ENCODE data around the gene NEDD8.

NEDD8 gene

GRCh38 chr14:24195186-24196070, 36.7 kb downstream of the NEDD8 start, which contains the start of gene TM9SF1 (continued):
- TF ChIP-seq ZBTB26 (tag by site-specific recombination; optimal IDR thresholded peaks at IDR 0.05) (peak; percentile 84), ZNF140 (tag by site-specific recombination; IDR thresholded peaks at IDR 0.05) (no peak), ZNF248 (tag by site-specific recombination; IDR thresholded peaks at IDR 0.05) (no peak), ZNF335 (tag by site-specific recombination; conservative IDR thresholded peaks at IDR 0.05) (peak; percentile 100), ZNF24 (tag by site-specific recombination; IDR thresholded peaks at IDR 0.05) (no peak; the same call in 1 of the 2 replicates), ZNF211 (tag by site-specific recombination; IDR thresholded peaks at IDR 0.05; ENCODE audit: low read depth) (no peak), ZNF133 (tag by site-specific recombination; IDR thresholded peaks at IDR 0.05) (no peak), HOXD13 (CRISPR knock-in tag; IDR thresholded peaks at IDR 0.05; ENCODE audit: borderline replicate concordance) (no peak), TSHZ1 (tag by site-specific recombination; IDR thresholded peaks at IDR 0.05; ENCODE audit: borderline replicate concordance) (0 out of 2 replicates have a peak, but pooled peaks have one; percentile 45), GLIS2 (tag by site-specific recombination; IDR thresholded peaks at IDR 0.05) (peak; percentile 88), BCL6B (tag by site-specific recombination; IDR thresholded peaks at IDR 0.05) (no peak), ZNF169 (tag by site-specific recombination; IDR thresholded peaks at IDR 0.05) (no peak), ZNF488 (tag by site-specific recombination; IDR thresholded peaks at IDR 0.05) (no peak), ZNF768 (tag by site-specific recombination; IDR thresholded peaks at IDR 0.05) (no peak), ZNF302 (tag by site-specific recombination; IDR thresholded peaks at IDR 0.05; ENCODE audit: low read depth) (no peak), ZNF155 (tag by site-specific recombination; IDR thresholded peaks at IDR 0.05) (no peak), ZNF184 (tag by site-specific recombination; IDR thresholded peaks at IDR 0.05) (no peak)
- TF ChIP-seq, protein P1, sequence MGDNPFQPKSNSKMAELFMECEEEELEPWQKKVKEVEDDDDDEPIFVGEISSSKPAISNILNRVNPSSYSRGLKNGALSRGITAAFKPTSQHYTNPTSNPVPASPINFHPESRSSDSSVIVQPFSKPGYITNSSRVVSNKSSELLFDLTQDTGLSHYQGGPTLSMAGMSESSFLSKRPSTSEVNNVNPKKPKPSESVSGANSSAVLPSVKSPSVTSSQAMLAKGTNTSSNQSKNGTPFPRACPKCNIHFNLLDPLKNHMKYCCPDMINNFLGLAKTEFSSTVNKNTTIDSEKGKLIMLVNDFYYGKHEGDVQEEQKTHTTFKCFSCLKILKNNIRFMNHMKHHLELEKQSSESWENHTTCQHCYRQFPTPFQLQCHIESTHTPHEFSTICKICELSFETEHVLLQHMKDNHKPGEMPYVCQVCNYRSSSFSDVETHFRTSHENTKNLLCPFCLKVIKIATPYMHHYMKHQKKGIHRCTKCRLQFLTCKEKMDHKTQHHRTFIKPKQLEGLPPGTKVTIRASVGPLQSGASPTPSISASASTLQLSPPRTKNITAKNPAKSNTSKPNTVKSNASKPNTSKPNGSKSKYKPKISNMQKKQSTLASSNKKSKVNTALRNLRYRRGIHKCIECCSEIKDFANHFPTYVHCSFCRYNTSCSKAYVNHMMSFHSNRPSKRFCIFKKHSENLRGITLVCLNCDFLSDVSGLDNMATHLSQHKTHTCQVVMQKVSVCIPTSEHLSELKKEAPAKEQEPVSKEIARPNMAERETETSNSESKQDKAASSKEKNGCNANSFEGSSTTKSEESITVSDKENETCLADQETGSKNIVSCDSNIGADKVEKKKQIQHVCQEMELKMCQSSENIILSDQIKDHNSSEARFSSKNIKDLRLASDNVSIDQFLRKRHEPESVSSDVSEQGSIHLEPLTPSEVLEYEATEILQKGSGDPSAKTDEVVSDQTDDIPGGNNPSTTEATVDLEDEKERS (tag by site-specific recombination; IDR thresholded peaks at IDR 0.05): no peak
- TF ChIP-seq, protein P2, sequence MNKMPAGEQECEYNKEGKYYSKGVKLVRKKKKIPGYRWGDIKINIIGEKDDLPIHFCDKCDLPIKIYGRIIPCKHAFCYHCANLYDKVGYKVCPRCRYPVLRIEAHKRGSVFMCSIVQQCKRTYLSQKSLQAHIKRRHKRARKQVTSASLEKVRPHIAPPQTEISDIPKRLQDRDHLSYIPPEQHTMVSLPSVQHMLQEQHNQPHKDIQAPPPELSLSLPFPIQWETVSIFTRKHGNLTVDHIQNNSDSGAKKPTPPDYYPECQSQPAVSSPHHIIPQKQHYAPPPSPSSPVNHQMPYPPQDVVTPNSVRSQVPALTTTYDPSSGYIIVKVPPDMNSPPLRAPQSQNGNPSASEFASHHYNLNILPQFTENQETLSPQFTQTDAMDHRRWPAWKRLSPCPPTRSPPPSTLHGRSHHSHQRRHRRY (tag by site-specific recombination; IDR thresholded peaks at IDR 0.05): no peak
- TF ChIP-seq, protein P3, sequence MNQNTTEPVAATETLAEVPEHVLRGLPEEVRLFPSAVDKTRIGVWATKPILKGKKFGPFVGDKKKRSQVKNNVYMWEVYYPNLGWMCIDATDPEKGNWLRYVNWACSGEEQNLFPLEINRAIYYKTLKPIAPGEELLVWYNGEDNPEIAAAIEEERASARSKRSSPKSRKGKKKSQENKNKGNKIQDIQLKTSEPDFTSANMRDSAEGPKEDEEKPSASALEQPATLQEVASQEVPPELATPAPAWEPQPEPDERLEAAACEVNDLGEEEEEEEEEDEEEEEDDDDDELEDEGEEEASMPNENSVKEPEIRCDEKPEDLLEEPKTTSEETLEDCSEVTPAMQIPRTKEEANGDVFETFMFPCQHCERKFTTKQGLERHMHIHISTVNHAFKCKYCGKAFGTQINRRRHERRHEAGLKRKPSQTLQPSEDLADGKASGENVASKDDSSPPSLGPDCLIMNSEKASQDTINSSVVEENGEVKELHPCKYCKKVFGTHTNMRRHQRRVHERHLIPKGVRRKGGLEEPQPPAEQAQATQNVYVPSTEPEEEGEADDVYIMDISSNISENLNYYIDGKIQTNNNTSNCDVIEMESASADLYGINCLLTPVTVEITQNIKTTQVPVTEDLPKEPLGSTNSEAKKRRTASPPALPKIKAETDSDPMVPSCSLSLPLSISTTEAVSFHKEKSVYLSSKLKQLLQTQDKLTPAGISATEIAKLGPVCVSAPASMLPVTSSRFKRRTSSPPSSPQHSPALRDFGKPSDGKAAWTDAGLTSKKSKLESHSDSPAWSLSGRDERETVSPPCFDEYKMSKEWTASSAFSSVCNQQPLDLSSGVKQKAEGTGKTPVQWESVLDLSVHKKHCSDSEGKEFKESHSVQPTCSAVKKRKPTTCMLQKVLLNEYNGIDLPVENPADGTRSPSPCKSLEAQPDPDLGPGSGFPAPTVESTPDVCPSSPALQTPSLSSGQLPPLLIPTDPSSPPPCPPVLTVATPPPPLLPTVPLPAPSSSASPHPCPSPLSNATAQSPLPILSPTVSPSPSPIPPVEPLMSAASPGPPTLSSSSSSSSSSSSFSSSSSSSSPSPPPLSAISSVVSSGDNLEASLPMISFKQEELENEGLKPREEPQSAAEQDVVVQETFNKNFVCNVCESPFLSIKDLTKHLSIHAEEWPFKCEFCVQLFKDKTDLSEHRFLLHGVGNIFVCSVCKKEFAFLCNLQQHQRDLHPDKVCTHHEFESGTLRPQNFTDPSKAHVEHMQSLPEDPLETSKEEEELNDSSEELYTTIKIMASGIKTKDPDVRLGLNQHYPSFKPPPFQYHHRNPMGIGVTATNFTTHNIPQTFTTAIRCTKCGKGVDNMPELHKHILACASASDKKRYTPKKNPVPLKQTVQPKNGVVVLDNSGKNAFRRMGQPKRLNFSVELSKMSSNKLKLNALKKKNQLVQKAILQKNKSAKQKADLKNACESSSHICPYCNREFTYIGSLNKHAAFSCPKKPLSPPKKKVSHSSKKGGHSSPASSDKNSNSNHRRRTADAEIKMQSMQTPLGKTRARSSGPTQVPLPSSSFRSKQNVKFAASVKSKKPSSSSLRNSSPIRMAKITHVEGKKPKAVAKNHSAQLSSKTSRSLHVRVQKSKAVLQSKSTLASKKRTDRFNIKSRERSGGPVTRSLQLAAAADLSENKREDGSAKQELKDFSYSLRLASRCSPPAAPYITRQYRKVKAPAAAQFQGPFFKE (tag by site-specific recombination; IDR thresholded peaks at IDR 0.05; ENCODE audit: borderline replicate concordance): 0 out of 2 replicates have a peak, but pooled peaks have one; percentile 65

Measured in HEK293 (cell line).